T-helper 22 cell (primary cell): ENCODE results near the gene DCP1A.
"Not testable (repeated sequence)": the region's sequence is repeated elsewhere in the genome, so short reads cannot be mapped to it uniquely, and the experiment has no call there.

Experiments used
- DNase-seq: peaks from one replicate; pipeline ENCODE4 v3.0.0-alpha.2; 2020; ENCODE audit warnings: low read depth

DCP1A gene

DNA sequence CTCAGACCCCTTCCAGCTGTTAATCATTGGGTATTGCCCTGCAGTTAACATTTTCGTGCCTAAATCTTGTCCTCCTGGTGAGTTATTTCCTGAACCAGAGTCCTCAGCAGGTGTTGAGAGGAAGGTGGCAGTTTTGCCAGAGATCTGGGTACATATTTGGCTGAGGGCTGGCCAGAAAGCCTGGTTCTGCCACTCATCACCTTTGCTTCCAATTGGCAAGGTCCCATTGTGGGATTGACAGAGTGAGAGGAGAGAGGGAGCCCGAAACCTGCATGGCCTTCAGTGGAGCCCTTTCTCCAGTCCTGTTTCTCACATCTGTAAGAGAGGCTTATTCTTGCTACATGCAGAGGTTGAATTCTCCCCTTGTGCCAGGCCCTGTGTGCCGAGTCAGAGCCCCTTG lies 82.6 kb downstream of the DCP1A start:
- DNase-seq, result no peak

DNA sequence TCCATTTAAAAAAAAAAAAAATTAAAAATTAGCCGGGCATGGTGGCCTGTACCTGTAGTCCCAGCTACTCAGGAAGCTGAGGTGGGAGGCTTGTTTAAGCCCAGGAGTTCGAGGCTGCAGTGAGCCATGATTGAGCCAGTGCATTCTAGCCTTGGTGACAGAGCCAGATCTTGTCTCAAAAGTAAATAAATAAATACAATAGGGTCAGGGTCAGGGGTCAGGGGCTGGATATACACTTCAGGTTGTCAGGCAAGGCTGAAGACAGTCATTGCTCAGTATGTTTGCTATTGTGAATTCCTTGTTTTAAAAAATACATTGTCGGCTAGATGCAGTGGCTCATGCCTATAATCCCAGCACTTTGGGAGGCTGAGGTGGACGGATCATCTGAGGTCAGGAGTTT lies 83.4 kb downstream of the DCP1A start:
- no peak for DNase-seq

- no peak for DNase-seq
These were observed 85.6 kb downstream of the DCP1A start for GRCh38 chr3:53261712-53262111.

DNA sequence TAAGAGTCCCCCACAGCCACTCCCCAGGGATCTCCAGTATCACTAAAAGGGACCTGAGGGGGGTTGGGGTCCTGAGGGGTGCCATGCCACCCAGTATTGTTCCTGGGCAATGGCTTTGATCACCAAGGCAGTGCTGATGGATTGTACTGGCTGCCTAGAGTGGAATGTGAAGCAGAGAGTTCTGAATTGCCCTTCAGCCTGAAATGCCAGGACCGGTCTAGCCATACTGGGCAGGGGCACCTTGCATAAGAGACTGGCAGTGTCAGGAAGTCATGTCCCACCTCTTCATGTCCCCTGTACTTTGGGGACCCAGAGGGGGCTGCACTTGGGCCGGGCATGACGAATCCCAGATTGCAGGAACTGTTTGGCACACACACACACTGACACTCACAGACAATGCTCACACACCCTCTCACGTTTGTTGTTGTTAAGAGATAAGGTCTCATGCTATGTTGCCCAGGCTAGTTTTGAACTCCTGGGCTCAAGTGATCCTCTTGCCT lies 87.0 kb downstream of the DCP1A start:
- no peak for DNase-seq

- no peak for DNase-seq
These were observed 87.7 kb downstream of the DCP1A start for GRCh38 chr3:53259427-53260259.

DNA sequence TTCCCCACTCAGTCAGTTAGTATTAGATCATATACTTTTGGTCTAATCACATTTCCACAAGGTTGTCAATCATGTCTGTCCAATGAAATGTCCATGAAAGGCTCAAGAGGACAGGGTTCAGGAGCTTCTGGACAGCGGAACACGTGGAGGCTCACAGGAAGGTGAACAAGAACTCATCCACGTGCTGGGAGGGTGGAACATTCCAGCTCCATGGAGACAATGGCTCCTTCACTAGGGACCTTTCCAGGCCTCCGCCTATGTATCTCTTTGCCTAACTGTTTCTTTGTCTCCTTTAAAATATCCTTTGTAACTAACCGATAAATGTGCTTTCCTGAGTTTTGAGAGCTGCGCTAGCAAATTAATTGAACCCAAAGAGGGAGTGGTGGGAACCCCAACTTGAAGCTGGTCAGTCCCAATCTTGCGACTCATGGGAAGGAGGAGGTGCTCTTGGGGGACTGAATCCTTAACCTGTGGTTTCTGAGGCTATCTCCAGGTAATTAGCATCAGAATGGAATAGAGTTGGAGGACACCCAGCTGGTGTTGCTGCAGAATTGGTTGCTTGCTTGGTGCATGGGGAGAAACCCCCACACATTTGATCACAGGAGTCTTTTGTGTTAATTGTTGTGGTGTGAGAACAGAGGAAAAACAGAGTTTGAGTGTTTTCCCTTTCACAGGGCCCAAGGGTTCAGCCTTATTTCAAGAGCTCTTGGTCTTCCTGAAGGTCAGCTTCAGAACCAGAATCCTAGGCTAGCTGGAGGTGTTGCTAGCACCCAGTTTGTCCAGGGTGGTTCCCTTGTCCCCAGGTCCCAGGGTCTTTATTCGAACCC lies 88.5 kb downstream of the DCP1A start:
- DNase-seq, result no peak

GRCh38 chr3:53257465-53257864 lies 89.9 kb downstream of the DCP1A start:
- DNase-seq, result no peak

- no peak for DNase-seq
These were observed 90.7 kb downstream of the DCP1A start for GRCh38 chr3:53256704-53257055.

GRCh38 chr3:53255775-53256703 lies 91.3 kb downstream of the DCP1A start, which contains the start of gene TKT:
TSS of gene TKT (minus strand) at chr3:53256022. CDS start at chr3:53255942, 80 bp downstream.
- DNase-seq, result peak; percentile 66

DNA sequence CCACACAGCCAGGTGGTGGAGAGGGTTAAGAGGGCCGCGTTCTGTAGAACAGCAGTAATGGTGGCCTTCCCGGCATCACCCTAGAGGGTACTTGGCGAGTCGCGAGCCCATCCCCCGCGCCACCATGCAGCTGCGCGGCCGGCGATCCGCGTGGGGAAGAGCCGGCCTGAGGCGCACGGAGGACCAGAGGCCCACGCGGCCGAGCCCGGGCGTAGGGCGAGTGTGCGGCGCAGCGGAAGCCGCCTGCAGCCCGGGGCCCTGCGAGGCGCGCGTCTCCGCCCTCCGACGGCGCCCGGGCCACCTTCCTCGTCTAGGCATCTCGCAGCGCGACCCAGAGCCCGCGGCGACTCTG lies 91.9 kb downstream of the DCP1A start:
- DNase-seq, result no peak

DNA sequence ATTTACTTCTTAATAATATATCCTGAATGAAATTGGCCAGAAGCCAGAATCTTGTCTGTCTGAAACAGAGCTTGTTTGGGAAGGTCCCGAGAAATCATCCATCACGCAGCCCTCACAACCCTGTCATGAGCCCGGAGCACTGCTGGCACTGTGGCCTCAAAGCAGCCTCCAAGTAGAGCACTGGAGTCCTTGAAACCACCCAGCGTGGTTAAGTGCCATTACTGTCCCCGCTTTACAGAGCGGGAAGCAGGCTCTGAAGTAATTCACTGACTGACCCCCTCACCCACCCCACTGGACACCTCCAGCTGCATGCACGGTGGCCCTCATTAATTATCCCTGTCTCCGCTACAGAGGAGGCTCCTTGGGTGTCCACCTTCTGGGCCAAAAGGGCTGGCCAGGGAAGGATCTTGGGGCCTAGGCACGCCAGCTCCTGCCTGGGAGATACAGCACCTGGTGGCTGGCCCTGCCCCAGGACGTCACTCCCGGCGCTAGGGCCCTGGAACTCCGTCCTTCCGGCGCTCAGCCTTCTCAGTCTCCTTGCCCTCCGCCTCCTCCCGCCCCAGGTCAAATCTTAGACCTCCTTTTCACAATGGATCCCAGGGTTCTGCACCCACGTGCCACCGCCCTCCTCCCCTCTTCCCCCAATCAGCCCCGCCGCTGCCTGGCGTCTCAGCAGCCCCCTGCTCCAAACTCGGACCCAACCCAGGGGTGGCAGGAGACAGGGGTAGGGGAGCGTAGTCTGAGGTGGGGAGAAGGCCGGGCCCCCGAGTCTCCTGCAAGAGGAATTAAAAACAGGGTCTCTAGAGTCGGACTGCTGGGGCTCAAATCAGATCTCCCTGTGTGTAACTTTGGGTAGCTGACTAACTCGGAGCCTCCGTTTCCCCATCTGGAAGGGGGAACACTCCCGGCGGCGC lies 92.6 kb downstream of the DCP1A start:
- DNase-seq, result peak; percentile 7

GRCh38 chr3:53253707-53254508 lies 93.4 kb downstream of the DCP1A start:
- DNase-seq, result no peak

DNA sequence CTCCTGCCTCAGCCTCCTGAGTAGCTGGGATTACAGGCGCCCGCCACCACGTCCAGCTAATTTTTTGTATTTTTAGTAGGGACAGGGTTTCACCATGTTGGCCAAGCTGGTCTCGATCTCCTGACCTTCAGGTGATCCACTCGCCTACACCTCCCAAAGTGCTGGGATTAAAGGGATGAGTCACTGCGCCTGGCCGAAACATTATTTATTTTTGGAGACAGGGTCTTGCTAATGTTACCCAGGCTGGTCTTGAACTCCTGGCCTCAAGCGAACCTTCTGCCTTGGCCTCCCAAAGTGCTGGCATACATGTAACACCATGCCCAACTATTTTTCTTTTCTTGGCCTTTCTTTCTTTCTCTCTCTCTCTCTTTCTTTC lies 94.4 kb downstream of the DCP1A start:
- not testable (repeated sequence) for DNase-seq

DNA sequence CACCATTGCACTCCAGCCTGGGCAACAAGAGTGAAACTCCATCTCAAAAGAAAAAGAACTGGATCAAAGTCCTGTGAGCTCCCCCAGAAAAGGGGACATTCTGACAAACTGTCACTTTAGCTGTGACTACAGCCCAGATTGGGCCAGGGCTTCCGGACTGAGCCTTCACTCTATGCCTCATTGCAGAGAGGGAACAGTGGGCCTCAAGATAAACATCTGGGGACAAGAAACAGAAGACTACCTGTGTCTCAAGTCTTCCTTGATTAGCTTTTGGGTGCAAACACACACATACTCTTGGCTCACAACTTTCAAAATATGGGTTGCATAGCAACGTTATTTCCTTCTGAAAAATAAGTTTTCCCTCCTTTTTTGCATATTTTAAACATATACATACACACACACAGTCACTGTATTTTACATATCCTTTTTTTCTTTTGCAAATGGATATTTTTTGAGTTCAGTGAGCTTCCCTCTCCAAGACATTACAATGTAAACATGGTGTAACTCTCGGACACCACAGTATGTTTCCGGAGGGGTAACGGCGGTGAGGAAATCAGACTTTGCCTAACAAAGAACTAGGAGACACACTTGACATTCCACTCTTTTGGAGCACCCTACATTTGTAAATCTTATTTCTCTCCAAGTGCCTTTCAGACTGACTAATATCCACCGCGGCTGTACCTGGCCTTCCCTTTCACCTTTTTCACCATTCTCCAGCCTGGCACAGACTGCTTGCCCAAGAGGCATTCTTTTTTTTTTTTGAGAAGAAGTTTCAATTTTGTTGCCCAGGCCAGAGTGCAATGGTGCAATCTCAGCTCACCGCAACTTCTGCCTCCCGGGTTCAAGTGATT lies 95.0 kb downstream of the DCP1A start:
- no peak for DNase-seq

GRCh38 chr3:53250881-53251605 lies 96.3 kb downstream of the DCP1A start:
- no peak for DNase-seq

DNA sequence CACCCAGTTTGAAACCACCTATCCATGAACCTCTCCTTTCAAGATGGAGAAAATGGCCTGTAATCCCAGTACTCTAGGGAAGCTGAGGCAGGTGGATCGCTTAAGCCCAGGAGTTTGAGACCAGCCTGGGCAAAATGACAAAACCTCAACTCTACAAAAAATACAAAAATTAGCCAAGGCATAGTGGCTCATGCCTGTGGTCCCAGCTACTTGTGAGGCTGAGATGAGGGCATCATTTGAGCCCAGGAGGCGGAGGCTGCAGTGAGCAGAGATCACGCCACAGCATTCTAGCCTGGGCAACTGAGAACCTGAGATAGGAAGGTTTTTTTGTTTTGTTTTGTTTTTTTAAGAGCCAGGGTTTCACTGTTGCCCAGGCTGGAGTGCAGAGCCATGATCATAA lies 96.9 kb downstream of the DCP1A start:
- DNase-seq, result no peak

DNA sequence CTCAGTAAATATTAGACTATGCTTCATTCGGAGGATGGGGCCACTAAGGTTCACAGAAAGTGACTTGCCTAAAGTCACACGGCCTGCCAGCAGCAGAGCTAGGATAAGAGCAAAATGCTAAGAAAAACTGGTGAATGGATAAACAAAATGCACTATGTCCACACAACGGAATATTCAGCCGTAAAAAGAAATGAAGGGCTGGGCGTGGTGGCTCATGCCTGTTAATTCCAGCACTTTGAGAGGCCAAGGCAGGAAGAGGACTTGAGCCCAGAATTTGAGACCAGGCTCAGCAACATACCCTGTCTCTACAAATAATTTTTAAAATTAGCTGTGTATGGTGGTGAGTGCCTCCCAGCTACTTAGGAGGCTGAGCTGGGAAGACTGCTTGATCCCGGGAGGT lies 99.2 kb downstream of the DCP1A start:
- DNase-seq, result no peak

GRCh38 chr3:53247619-53248018 lies 99.7 kb downstream of the DCP1A start:
- no peak for DNase-seq

- no peak for DNase-seq
These were observed 103.1 kb downstream of the DCP1A start for GRCh38 chr3:53244271-53244670.
